ENCODE results near the gene CHD1L. TPM values are rescaled to one million over a fixed set of nuclear protein-coding genes. Genes with fewer than 3 reads are reported as not detected.
"Not testable (repeated sequence)": the region's sequence is repeated elsewhere in the genome, so short reads cannot be mapped to it uniquely, and the experiment has no call there.

CHD1L gene
- total and polyA plus RNA-seq, 3 donors from 2014 or later, result 29.7 to 50.9 (median 43.9) TPM

DNA sequence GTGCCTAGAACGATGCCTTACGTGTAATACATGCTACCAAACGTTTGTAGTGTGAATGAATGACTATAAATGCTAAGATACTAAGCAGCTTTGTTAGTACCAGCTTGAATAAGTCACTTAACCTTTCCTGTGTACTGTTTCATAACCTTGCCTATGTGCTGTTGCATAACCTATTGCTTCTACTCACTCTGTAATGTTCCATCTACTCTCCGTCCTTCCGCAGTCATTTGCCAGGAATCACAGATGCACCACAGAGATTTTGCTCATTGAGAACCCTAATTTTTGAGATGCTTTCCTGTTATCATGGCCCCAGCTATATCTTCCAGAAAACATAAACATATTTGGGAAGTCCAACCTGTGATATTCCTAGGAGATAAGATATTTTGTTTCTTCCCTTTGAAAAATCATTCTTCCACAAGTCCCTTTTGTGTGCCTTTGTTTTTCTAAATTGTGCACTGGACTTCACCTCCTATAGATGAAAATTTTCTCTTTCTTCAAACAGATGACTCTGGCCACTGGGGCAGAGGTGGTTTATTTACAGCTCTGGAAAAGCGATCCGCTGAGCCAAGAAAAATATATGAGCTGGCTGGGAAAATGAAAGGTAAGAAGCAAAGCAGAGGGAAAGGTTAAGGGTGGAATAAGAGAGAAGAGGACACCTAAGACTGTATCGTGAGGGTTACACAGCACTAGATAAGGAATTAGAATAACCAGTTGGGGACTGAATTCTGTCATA, 44.8 kb downstream of the CHD1L start:
- WGBS, 2 donors, result 92 to 95% methylated on average over 8 of the region's 8 CpGs
- H3K4me3 ChIP-seq, result no peak overlapping the region

DNA sequence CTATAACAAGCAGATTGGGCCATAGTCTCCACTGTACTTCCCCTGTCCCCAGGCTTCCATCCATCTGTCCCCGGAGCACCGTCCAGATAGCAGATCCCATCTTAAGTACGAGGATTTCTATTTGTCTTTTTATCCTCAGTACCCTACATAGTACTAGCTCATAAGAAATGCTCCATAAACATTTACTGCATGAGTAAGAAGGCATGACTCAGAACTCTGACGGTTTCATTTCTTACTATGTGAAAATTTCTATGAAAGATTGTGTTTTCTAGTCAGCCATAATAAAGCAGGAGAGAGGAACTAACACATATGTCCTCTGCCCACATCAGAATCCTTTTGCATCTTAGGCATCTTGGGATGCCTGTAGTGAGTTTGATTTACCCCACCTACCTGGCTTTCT, 49.5 kb downstream of the CHD1L start:
- no peaks in the 10 kb centered on the region for H3K27me3 ChIP-seq
- DNase-seq, result no peak
- WGBS, 2 donors, result 89 to 95% methylated on average over 4 of the region's 4 CpGs
- TF ChIP-seq POLR2A (IDR thresholded peaks at IDR 0.05), result no peak
- H3K4me1 ChIP-seq, result no peaks in the 10 kb centered on the region
- no peak overlapping the region for H3K27ac ChIP-seq
- H3K9me3 ChIP-seq, result no peaks in the 10 kb centered on the region
- H3K4me3 ChIP-seq, result no peak overlapping the region
- no peaks in the 10 kb centered on the region for H3K36me3 ChIP-seq (ENCODE audit: low read depth, missing control alignments)
- intact Hi-C loops (cut with DNase I; ENCODE audit: low total_unique reads), result no loop called here

More for the DNA sequence above, 44.8 kb downstream of the CHD1L start:
- no peaks in the 10 kb centered on the region for H3K4me1 ChIP-seq
- H3K9me3 ChIP-seq, result no peaks in the 10 kb centered on the region
- no peak for DNase-seq
- TF ChIP-seq POLR2A (IDR thresholded peaks at IDR 0.05), result no peak
- TF ChIP-seq, protein P1, sequence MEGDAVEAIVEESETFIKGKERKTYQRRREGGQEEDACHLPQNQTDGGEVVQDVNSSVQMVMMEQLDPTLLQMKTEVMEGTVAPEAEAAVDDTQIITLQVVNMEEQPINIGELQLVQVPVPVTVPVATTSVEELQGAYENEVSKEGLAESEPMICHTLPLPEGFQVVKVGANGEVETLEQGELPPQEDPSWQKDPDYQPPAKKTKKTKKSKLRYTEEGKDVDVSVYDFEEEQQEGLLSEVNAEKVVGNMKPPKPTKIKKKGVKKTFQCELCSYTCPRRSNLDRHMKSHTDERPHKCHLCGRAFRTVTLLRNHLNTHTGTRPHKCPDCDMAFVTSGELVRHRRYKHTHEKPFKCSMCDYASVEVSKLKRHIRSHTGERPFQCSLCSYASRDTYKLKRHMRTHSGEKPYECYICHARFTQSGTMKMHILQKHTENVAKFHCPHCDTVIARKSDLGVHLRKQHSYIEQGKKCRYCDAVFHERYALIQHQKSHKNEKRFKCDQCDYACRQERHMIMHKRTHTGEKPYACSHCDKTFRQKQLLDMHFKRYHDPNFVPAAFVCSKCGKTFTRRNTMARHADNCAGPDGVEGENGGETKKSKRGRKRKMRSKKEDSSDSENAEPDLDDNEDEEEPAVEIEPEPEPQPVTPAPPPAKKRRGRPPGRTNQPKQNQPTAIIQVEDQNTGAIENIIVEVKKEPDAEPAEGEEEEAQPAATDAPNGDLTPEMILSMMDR (IDR thresholded peaks at IDR 0.05), result no peak
- intact Hi-C loops (cut with DNase I; ENCODE audit: low total_unique reads), result no loop called here
- no peak overlapping the region for H3K27ac ChIP-seq
- no peaks in the 10 kb centered on the region for H3K27me3 ChIP-seq
- H3K36me3 ChIP-seq (ENCODE audit: low read depth, missing control alignments), result no peaks in the 10 kb centered on the region

- DNase-seq, result no peak
Observed at GRCh38 chr1:147292631-147293251, 50.3 kb downstream of the CHD1L start.

DNA sequence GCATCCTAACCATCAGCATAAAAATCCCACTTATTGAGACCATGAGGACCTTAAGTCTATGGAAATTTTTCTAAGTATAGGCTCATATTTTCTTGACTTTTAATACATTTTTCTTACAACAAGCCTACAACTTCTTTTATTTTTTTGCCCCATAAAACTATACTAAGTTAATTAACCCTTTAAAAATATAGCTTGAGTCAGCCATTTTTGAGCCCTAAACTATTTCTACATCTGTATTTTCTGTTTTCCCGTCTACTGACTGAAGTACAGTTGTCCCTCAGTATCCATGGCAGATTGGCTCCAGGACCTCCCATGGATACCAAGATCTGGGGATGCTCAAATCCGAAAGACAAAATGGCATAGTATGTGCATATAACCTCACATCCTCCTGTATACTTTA, 55.0 kb downstream of the CHD1L start:
- 93 to 95% methylated on average over 2 of the region's 2 CpGs for WGBS, 2 donors
- no peaks in the 10 kb centered on the region for H3K4me1 ChIP-seq
- H3K36me3 ChIP-seq (ENCODE audit: low read depth, missing control alignments), result no peaks in the 10 kb centered on the region
- no peak for DNase-seq
- H3K27ac ChIP-seq, result no peak overlapping the region
- no peak for TF ChIP-seq POLR2A (IDR thresholded peaks at IDR 0.05)
- TF ChIP-seq, protein P1 (IDR thresholded peaks at IDR 0.05), result no peak
- intact Hi-C loops (cut with DNase I; ENCODE audit: low total_unique reads), result no loop called here
- H3K27me3 ChIP-seq, result no peaks in the 10 kb centered on the region
- no peaks in the 10 kb centered on the region for H3K9me3 ChIP-seq
- H3K4me3 ChIP-seq, result no peak overlapping the region

More at GRCh38 chr1:147292631-147293251, 50.3 kb downstream of the CHD1L start:
- TF ChIP-seq POLR2A (IDR thresholded peaks at IDR 0.05), result no peak
- TF ChIP-seq, protein P1 (IDR thresholded peaks at IDR 0.05), result no peak
- intact Hi-C loops (cut with DNase I; ENCODE audit: low total_unique reads), result no loop called here
- Histone ChIP-seq H3K4me1 (no peaks in the 10 kb centered on the region), H3K9me3 (no peaks in the 10 kb centered on the region), H3K27me3 (no peaks in the 10 kb centered on the region), H3K27ac (no peak overlapping the region), H3K36me3 (ENCODE audit: low read depth, missing control alignments) (no peaks in the 10 kb centered on the region), H3K4me3 (no peak overlapping the region)
- 79 to 81% methylated on average over 3 of the region's 3 CpGs for WGBS, 2 donors

- H3K9me3 ChIP-seq; DNase-seq; H3K4me3 ChIP-seq; H3K27ac ChIP-seq; intact Hi-C loops (cut with DNase I; ENCODE audit: low total_unique reads); H3K4me1 ChIP-seq; H3K27me3 ChIP-seq; H3K36me3 ChIP-seq (ENCODE audit: low read depth, missing control alignments): not testable (repeated sequence)
- WGBS, 2 donors, result 93% methylated on average over 3 of the region's 3 CpGs
Observed at GRCh38 chr1:147305803-147306202, 63.3 kb downstream of the CHD1L start.
